Loucy (cell line): ENCODE data around the gene GPC1.

Experiments
- EZH2phosphoT487 ChIP-seq: fragments of 200-600 bp; IDR thresholded peaks from 2 replicates; pipeline ENCODE4 v1.6.1; 2018; ENCODE audit warnings: antibody characterized with exemption, mild to moderate bottlenecking, moderate library complexity, borderline replicate concordance
- TF ChIP-seq, protein P1 (sequence below): fragments of 200-600 bp; sonication (generic); conservative IDR thresholded peaks from 2 replicates; pipeline ENCODE4 v1.5.1; 2014; ENCODE audit warnings: mild to moderate bottlenecking, antibody characterized with exemption, low read length

DNA sequence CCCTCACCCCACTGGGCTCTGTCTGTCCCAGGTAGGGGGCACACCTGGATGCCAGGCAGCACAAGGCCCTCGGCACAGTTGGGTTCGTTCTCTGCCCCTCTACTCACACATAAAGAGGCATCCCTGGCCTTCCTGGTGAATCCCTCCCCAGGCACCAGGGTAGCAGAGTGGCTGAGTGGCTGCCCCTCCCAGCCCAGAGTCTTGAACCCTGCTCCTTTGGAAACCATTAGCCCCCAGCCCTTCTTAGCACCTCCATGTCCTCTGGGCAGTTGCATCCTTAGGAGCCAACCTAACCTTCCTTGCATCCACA, 2.0 kb downstream of the GPC1 start:
- TF ChIP-seq, protein P1, sequence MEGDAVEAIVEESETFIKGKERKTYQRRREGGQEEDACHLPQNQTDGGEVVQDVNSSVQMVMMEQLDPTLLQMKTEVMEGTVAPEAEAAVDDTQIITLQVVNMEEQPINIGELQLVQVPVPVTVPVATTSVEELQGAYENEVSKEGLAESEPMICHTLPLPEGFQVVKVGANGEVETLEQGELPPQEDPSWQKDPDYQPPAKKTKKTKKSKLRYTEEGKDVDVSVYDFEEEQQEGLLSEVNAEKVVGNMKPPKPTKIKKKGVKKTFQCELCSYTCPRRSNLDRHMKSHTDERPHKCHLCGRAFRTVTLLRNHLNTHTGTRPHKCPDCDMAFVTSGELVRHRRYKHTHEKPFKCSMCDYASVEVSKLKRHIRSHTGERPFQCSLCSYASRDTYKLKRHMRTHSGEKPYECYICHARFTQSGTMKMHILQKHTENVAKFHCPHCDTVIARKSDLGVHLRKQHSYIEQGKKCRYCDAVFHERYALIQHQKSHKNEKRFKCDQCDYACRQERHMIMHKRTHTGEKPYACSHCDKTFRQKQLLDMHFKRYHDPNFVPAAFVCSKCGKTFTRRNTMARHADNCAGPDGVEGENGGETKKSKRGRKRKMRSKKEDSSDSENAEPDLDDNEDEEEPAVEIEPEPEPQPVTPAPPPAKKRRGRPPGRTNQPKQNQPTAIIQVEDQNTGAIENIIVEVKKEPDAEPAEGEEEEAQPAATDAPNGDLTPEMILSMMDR: no peak
- TF ChIP-seq EZH2phosphoT487: no peak
